Ishikawa (cell line): Measurements from ENCODE around the gene SAFB.

Experiments
- CEBPB ChIP-seq: IDR thresholded peaks from 2 replicates; pipeline ENCODE4 v1.6.1; 2012
- EGR1 ChIP-seq: IDR thresholded peaks from 2 replicates; pipeline ENCODE4 v1.6.1; 2012
- EP300 ChIP-seq: IDR thresholded peaks from 2 replicates; pipeline ENCODE4 v1.6.1; 2012; ENCODE audit warnings: borderline replicate concordance
- FOXM1 ChIP-seq: IDR thresholded peaks from 2 replicates; pipeline ENCODE4 v1.6.1; 2012; ENCODE audit warnings: low read depth, borderline replicate concordance
- NFIC ChIP-seq: IDR thresholded peaks from 2 replicates; pipeline ENCODE4 v1.6.1; 2012
- RAD21 ChIP-seq: IDR thresholded peaks from 2 replicates; pipeline ENCODE4 v1.6.1; 2012; ENCODE audit warnings: low read depth
- REST ChIP-seq: IDR thresholded peaks from 2 replicates; pipeline ENCODE4 v1.6.1; 2012; ENCODE audit warnings: low read depth, mild to moderate bottlenecking
- TAF1 ChIP-seq: IDR thresholded peaks from 2 replicates; pipeline ENCODE4 v1.6.1; 2012; ENCODE audit warnings: low read depth, mild to moderate bottlenecking
- TEAD4 ChIP-seq: IDR thresholded peaks from 2 replicates; pipeline ENCODE4 v1.6.1; 2012
- ZBTB7A ChIP-seq: IDR thresholded peaks from 2 replicates; pipeline ENCODE4 v1.6.1; 2012; ENCODE audit warnings: low read depth
- TF ChIP-seq, protein P1 (sequence below): IDR thresholded peaks from 2 replicates; pipeline ENCODE4 v1.6.1; 2012
- TF ChIP-seq, protein P2 (sequence below): IDR thresholded peaks from 2 replicates; pipeline ENCODE4 v1.6.1; 2012

DNA sequence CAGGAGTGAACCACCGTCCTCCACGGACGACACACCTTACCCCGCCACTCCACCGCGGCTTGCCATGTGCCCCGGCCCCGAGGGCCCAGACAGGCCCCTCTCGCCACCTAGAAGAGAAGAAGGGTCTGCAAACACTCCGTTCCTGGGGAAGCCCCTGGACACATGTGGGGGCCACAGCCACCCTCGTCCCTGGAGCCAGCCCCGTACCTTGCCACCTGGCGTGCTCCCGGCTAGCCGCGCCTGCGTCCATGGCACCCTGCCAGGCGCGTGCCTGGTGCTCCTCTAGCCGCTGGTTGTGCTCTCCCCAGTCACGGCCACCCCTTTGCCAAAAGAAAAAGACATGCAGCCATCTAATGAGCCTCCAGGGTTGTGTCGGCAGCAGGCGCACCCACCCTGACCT lies 35.2 kb upstream of the SAFB start:
- TF ChIP-seq, protein P1, sequence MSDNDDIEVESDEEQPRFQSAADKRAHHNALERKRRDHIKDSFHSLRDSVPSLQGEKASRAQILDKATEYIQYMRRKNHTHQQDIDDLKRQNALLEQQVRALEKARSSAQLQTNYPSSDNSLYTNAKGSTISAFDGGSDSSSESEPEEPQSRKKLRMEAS, result no peak
- TF ChIP-seq REST (no peak), EP300 (no peak), EGR1 (no peak), NFIC (no peak), CEBPB (no peak), RAD21 (no peak), ZBTB7A (no peak), TAF1 (no peak), TEAD4 (no peak), FOXM1 (no peak)
- TF ChIP-seq, protein P2, sequence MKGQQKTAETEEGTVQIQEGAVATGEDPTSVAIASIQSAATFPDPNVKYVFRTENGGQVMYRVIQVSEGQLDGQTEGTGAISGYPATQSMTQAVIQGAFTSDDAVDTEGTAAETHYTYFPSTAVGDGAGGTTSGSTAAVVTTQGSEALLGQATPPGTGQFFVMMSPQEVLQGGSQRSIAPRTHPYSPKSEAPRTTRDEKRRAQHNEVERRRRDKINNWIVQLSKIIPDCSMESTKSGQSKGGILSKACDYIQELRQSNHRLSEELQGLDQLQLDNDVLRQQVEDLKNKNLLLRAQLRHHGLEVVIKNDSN, result no peak
